C4-2B (cell line): ENCODE results near the gene PITPNM3.
A peak's percentile ranks its signal among the peaks of the same experiment; 100 is the strongest.

Experiments
- H3K27ac ChIP-seq: fragments of 450-650 bp; 2 replicates; pipeline ENCODE4 v1.5.1; 2017
- ZFX ChIP-seq: fragments of 450-650 bp; IDR thresholded peaks from 2 replicates; pipeline ENCODE4 v1.6.1; 2017
- TF ChIP-seq, protein P1 (sequence below): fragments of 450-650 bp; conservative IDR thresholded peaks from 2 replicates; pipeline ENCODE4 v1.5.1; 2017; ENCODE audit warnings: mild to moderate bottlenecking

Gene PITPNM3

DNA sequence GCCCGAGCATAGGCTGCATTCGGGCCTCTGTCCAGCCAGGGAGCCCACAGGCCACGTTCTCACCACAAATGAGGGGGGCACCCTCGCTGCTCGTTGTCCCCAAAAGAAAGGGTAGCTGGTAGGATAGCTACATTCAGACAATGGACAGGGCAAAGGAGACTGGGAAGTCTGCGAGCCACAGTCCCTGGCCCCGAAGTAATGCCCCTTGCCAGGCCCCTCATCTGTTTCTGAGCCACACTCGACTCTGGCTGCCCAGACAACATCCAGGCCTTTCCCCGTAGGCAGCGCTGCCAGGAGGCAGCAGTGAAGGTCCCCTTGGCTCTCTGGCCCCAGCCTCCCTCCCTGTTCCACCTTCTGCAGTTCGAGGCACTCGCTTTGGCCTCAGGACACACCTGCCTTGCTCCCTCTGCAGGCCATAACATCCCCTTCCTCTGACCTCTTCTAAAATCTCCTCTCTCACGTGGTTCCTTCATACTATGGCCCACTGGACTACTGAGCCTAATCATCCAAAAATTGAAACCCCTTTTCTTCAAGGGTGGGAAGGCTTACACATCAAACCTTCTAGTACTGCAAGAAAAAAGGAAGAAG lies 133.6 kb downstream of the PITPNM3 start:
- TF ChIP-seq ZFX = no peak
- H3K27ac ChIP-seq = no peak overlapping the region

DNA sequence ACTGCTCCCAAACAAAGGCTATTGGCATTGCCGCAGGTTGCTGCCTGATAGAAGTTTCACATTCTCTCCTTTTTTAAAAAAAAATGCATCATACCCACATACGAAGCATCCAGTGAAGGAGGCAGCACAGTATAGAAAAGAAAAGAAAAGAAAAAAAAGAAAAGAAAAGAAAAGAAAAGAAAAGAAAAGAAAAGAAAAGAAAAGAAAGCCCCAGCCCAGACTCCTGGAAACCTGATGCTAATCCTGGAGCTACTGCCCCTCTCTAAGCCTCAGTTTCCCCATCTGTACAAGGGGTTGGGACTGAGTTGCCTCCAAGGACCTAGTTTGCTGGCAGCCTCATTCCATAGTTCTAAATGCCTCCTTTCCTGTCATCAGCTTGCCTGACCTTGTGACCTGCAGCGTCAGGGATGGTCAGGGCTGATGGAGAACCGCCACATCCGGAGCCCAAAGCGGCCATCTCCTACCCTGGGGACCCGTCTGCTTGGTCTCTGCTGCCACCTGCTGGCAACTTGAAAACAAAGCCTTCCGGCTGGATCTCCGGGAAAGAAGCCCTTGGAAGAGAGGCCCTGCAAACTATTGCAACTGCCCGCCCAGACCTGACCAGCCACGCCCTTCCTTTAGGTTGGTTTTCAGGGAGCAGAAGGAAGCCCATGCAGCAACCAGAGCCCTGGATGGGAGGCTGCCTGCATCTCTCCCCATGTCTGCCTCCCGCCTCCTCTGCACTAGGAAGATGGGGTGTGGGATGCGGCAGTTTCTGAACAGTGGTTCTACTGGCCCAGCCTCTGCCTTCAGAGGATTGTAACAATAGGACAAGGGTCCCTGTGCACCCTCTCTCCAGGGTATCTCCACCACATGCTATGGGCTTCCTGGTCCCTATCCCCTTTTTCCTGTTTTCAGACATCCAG lies 134.4 kb downstream of the PITPNM3 start:
- TF ChIP-seq, protein P1, sequence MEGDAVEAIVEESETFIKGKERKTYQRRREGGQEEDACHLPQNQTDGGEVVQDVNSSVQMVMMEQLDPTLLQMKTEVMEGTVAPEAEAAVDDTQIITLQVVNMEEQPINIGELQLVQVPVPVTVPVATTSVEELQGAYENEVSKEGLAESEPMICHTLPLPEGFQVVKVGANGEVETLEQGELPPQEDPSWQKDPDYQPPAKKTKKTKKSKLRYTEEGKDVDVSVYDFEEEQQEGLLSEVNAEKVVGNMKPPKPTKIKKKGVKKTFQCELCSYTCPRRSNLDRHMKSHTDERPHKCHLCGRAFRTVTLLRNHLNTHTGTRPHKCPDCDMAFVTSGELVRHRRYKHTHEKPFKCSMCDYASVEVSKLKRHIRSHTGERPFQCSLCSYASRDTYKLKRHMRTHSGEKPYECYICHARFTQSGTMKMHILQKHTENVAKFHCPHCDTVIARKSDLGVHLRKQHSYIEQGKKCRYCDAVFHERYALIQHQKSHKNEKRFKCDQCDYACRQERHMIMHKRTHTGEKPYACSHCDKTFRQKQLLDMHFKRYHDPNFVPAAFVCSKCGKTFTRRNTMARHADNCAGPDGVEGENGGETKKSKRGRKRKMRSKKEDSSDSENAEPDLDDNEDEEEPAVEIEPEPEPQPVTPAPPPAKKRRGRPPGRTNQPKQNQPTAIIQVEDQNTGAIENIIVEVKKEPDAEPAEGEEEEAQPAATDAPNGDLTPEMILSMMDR = peak; percentile 89
- TF ChIP-seq ZFX = no peak
- H3K27ac ChIP-seq = no peak overlapping the region

DNA sequence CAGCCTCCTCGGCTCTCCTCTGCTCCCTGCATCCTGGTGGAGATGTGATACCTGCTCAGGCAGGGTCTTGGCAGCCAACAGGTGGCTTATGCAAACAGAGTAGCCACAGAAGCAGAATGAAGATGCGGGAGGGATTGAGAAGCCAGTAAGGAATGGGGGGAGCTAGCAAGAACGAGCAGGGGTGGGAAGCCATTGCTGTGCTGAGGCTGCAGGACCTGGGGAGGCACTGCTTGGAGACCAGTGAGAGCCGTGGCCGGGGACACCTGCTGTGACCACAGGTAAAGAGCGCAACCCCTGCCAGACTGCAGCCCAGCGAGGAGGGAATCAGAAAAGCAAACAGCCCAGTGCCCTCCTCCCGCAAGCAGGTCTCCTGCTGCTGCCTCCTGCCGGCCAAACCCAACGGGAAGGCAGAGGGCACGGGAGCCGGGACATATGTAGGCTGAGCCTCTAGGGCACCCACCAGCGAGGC lies 136.1 kb downstream of the PITPNM3 start:
- no peak overlapping the region for H3K27ac ChIP-seq
- TF ChIP-seq, protein P1 = peak; percentile 52
- no peak for TF ChIP-seq ZFX

DNA sequence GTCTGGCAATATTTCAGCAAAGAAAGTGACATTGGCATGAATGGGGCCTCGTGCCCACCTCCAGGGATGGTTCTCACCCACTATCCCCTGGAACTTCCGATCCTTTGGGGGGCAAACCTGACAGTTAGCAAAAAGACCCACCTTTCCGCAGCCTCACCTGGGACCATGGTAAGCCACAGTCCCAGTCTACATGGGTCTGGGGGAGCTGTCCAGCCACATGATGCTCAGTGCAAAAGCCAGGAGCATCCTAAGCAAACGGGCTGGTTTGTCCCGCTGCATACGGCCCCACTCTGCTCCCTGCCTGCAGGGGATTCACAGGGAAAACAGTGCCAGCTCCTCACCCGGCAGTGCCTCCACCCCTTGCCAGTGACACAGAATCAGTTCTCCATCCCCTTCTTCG lies 140.7 kb downstream of the PITPNM3 start:
- TF ChIP-seq ZFX = no peak
- TF ChIP-seq, protein P1 = no peak
- H3K27ac ChIP-seq = no peak overlapping the region

DNA sequence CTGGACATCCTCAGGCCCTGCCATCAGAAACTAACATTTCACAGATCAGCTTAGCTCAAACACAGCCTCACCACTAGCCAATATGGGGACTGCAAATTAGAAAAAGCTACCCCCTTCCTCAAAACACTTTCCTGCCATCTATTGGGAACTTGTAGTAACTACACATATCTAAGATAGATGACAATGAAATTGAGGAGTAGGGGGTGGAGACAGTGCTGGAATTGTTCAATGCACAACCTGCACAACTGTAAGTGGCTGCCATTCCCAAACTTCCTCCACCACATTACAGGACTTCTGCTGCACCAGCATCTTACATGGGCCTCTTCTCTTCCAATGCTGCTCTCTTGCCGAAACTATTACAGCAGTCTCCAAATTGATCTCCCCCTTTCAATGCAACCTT lies 143.3 kb downstream of the PITPNM3 start:
- no peak overlapping the region for H3K27ac ChIP-seq
- TF ChIP-seq, protein P1 = peak; percentile 71
- TF ChIP-seq ZFX = no peak

DNA sequence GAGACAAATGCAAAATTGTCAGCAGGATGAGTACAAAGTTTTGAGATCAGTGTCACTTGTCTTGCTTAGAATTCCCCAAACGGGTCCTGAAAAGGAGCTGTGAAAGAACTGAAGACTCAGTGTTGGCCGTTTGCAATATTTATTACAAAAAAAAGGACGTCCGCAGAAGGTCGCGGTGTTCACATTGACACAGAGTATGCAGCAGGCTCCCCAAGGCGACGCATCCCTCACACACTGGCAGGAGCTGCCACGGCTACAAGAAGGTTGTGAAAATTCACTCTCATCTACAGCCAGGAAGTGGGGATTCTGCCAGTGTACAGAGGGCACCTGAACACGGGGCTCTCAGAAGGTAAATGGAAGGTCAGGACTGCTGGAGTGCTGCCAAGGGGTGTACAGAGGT lies 147.6 kb downstream of the PITPNM3 start:
- no peak overlapping the region for H3K27ac ChIP-seq
- TF ChIP-seq, protein P1 = no peak
- no peak for TF ChIP-seq ZFX

DNA sequence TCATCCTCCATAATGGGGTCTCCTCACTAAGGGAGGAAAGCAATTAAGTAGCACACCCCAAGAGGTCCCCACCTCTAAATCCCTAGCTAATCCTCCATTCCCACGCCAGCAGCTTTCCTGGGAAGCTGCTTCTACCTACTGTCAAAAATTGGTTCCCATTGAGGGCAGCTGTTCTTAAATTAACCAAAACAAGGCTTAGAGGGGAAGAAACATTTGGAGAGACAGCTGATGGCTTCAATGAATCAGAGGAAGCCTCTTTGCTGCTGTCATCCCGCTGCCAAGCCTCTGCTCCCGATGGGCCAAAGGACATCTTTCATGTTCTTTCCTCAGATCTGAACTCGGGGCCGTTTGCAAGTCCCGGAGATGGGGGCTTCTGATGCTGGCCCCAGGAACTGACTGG lies 148.1 kb downstream of the PITPNM3 start:
- H3K27ac ChIP-seq = no peak overlapping the region
- no peak for TF ChIP-seq ZFX
- TF ChIP-seq, protein P1 = no peak
